SW 1271 (cell line): Measurements from ENCODE around the gene BNIP5.

Experiments
- DNase-seq, 2 experiments: peaks; one replicate each; lab custom pipeline; 2025; lab: John Stamatoyannopoulos, UW

BNIP5 gene

DNA sequence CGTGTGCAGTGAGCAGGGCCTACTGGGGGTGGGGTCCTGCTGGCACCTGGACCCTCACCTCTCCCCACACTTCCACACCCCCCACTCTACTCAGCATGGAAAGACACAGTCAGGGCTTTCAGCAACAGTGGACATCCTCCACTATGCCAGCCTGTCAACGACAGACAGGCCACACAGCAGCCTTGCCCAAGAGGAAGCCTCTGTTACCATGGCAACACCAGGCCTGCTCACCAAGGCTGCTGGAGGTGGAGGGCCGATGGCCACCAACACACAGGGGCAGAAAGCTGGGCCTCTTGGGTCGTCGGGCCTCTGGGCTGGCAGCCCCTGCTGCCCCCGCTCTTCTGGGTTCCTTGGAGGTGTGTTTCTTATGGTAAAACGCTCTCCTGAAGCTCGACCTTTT is 13.6 kb downstream of the BNIP5 start:
- DNase-seq: no peak

GRCh38 chr6:36322591-36322990 is 14.1 kb downstream of the BNIP5 start:
- no peak for DNase-seq

DNA sequence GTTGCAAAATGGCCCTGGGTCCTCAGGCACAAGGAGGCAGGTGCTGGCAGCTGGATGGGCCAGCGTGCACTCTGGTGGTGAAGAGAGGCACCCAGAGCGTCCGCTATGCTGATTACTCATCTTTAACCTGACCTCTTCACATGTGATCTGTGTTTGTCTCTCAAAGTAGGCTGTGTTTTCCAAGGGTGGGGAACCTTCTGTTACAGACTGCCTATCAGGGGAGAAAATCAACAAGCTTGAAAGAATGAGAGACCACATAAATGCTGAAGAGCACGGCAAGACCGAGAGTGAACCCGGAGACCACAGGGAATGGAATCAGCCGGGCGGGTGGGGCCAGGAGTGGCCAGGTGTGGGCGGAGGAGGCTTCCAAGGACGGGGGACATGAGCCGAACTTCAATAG is 16.2 kb downstream of the BNIP5 start:
- no peak for DNase-seq

DNA sequence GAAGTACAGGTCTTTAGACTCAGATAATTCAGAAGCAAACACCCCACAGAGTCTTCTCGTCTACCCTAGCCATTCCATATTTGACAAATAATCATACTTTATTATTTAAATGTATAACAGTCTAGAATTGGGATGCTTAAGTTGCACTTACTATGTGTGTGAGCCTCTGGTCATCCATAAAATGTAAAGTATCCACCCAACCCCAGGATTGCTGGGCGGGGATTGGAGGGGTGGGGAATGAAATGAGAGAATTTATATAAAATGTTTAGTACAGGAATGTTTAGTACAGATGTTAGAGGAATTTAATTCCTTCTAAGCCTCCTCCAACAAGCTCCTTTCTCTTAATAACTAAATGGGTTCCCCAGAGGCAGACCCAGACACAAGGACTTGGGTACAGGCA is 16.9 kb downstream of the BNIP5 start:
- DNase-seq: no peak

DNA sequence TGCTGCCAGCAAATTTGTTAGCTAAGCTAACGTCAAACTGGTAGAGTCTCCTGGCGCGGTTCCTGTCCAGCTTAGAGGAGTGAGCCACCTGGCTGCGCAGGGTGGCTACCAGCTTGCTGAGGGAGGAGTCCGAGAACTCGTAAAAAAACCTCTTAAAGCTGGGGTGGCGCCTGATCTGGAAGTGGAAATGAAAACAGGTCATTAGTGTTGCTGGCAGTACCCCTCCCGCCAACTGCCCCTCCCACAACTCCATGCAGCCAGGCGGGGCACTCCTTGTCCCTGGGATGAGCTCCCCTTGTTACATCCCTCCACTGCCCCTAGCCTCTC is 17.3 kb downstream of the BNIP5 start:
- no peak for DNase-seq

- DNase-seq: no peak
Observed at GRCh38 chr6:36318690-36319435, 17.8 kb downstream of the BNIP5 start.

DNA sequence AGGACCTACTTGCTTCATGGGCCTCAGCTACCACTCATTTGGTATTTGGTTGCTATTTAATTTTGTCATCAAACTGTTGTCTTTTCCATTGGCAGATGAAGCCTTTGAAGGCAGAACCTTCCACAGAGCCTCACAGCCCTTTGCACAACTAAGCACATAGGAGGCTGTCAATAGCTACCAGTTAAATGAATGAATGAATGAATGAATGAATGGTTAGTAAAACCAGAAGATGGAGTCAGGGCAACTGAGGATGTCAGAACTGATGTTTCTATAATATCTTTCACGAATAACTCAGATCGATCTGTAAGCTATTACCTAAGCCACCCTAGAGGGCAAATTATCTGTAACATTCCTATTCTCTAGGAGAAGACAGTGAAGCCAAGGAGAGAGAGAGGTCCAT is 19.1 kb downstream of the BNIP5 start:
- DNase-seq: no peak

GRCh38 chr6:36315921-36316320 is 20.8 kb downstream of the BNIP5 start:
- DNase-seq: no peak

- no peak for DNase-seq
Observed at GRCh38 chr6:36314221-36315014, 22.3 kb downstream of the BNIP5 start.

GRCh38 chr6:36313649-36313936 is 23.1 kb downstream of the BNIP5 start:
- no peak for DNase-seq

- no peak for DNase-seq
Observed at GRCh38 chr6:36312854-36313648, 23.6 kb downstream of the BNIP5 start.

- DNase-seq: no peak
Observed at GRCh38 chr6:36309900-36310299, 26.8 kb downstream of the BNIP5 start.

DNA sequence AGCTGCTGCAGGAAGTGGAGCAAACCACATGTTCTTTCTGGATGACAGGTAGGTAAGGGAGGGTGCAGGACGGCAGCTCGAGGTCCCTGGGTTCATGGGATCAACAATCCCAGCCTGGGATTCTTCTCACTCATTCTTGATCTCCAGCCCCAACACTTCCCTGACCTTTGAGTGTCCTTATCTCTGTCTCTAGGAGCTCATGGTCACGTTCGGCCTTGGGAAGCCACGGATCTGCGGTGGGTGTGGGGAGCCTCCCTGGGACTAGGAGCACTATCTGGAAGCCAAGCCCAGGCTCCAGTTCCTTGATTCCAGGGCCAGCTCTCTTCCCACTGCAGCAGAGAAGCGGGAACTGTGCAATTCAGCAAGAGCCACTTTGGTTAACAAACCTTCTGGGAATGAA is 27.5 kb downstream of the BNIP5 start:
- no peak for DNase-seq

- no peak for DNase-seq
Observed at GRCh38 chr6:36308514-36308913, 28.2 kb downstream of the BNIP5 start.

DNA sequence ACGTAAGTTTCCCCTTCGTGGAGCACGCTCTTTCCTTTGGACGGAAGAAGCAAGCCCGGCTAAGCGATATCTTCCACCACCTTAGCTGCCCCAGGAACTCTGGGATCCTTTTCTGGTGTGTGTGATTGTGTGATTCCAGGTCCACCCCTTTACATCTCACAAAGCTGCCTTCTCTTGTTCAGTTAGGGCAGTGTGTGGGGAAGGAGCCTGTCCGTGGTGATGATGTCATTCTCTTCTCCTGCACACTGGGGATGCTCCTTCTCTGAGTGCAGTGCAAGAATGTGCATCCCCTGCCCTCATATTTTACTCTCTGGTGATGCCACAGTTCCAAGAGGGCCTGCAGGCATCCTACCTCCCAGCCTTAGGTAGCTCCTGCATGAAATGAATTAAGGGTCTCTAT is 30.3 kb downstream of the BNIP5 start:
- no peak for DNase-seq

DNA sequence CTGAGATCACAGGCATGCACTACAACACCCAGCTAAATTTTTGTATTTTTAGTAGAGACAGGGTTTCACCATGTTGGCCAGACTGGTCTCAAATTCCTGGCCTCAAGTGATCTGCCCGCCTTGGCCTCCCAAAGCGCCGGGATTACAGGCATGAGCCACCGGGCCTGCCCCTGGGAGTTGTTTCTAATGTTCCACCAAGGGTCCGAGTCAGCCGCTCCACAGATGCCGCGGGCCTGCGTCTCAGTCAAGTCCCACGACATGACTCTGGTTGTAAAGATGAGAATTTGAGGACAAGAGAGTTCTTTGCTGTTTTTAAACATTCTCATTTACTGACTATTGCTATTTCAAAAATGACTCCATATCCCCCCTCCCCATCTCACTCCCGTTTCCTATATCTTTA is 30.8 kb downstream of the BNIP5 start:
- DNase-seq: no peak

DNA sequence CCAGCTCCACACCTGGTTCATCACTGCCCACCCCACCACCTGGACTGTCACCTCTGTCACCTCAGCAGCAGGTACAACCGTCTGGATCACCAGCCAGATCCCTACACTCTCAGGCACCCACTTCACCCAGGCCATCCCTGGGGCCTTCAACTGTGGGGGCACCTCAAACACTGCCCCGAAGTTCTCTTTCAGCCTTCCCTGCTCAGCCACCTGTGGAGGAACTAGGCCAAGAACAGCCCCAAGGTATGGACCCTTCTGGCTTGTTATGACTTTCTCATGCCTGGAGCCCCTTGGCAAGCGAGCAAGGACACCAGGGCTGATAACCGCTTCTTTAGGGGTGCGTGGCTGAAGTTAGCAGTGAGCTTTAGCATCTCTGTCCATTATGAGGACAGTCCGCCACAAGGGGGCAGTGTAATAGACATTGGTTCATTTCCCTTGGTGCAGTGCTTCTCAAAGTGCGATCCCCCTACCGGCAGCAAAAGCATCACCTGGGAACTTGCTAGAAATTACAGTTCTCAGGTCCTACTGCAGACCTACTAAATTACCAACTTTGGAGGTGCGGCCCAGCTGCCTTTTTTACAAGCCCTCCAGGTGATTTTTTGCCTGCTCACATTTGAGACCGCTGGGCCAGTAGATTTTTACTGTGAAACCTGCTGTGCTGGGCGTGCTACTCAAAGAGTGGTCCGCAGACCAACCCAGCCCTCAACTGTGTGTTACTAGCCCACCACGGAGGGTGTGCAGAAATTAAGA is 34.3 kb downstream of the BNIP5 start:
- DNase-seq: peak; percentile 66 to 85

- DNase-seq: no peak
Observed at GRCh38 chr6:36301781-36302180, 34.9 kb downstream of the BNIP5 start.

GRCh38 chr6:36301085-36301658 is 35.5 kb downstream of the BNIP5 start:
- DNase-seq: no peak

DNA sequence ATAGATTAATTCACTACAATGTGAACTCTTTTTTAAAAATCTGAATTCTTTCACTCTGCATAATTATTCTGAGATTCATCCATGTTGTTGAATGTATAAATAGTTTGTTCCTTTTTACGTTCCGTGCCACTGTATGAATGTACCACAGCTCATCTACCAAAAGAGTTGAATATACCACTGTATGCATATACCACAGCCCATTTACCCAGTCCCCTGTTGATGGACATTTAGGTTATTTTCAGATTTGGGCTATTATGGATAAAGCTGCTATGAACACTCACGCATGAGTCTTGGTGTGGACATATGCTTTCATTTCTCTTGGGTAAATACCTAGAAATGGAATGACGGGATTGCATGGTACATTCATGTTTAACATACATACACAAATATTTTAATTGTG is 38.7 kb downstream of the BNIP5 start:
- DNase-seq: no peak

DNA sequence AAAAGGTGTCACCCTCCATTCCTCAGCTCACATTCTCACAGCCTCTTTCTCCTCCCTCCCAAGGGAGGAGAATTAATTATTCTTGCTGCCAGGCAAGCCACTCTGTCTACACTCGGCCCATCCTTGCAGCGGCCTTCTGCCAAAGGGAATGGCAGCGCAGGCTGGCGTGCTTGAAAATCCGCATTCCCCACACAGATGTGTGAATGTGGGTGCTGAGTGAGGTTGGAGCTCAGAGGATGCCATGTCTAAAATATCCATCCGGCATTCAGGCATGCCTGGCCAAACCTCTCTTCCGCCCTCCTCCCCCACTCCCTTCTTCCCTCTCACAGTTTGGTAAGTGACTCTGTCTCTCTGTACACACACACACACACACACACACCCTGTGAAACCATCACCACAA is 39.2 kb downstream of the BNIP5 start:
- no peak for DNase-seq

- DNase-seq: no peak
Observed at GRCh38 chr6:36297051-36297450, 39.6 kb downstream of the BNIP5 start.
